ENCODE data around the gene CYLD.

Gene CYLD

GRCh38 chr16:50744881-50745280, 3.0 kb downstream of the CYLD start:
- Mint-ChIP-seq H3K36me3 (ENCODE audit: low read depth) (peaks cover 6% of the 10 kb centered on the region), H3K4me3 (peak overlapping the region in 2 of 3 experiments; percentile 80 to 96), H3K9me3 (no peaks in the 10 kb centered on the region), H3K4me1 (peaks cover 30% of the 10 kb centered on the region), H3K27ac (no peak overlapping the region), H3K27me3 (ENCODE audit: low read depth) (no peaks in the 10 kb centered on the region)
- TF ChIP-seq, protein P1, sequence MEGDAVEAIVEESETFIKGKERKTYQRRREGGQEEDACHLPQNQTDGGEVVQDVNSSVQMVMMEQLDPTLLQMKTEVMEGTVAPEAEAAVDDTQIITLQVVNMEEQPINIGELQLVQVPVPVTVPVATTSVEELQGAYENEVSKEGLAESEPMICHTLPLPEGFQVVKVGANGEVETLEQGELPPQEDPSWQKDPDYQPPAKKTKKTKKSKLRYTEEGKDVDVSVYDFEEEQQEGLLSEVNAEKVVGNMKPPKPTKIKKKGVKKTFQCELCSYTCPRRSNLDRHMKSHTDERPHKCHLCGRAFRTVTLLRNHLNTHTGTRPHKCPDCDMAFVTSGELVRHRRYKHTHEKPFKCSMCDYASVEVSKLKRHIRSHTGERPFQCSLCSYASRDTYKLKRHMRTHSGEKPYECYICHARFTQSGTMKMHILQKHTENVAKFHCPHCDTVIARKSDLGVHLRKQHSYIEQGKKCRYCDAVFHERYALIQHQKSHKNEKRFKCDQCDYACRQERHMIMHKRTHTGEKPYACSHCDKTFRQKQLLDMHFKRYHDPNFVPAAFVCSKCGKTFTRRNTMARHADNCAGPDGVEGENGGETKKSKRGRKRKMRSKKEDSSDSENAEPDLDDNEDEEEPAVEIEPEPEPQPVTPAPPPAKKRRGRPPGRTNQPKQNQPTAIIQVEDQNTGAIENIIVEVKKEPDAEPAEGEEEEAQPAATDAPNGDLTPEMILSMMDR (IDR thresholded peaks at IDR 0.05; ENCODE audit: unreplicated experiment in 3 of 3) = no peak

DNA sequence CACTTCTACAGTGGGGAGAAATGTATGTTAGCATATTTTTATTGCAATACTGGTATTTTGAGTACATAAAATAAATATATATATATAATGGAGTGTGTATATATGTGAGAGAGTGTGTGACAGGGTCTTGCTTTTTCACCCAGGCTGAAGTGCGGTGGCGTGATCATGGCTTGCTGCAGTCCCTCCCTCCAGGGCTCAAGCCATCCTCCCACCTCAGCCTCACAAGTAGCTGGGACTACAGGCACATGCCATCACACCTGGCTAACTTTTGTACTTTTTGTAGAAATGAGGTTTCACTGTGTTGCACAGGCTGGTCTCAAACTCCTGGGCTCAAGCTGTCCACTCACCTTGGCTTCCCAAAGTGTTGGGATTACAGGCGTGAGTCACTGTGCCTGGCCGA, 4.1 kb downstream of the CYLD start:
- Mint-ChIP-seq H3K36me3 (ENCODE audit: low read depth) (peaks cover 7% of the 10 kb centered on the region), H3K9me3 (no peaks in the 10 kb centered on the region), H3K4me3 (peak overlapping the region in 2 of 3 experiments; percentile 18 to 19), H3K27me3 (ENCODE audit: low read depth) (no peaks in the 10 kb centered on the region), H3K4me1 (peaks cover 30% of the 10 kb centered on the region), H3K27ac (no peak overlapping the region)
- TF ChIP-seq, protein P1 (IDR thresholded peaks at IDR 0.05; ENCODE audit: unreplicated experiment in 3 of 3) = no peak

DNA sequence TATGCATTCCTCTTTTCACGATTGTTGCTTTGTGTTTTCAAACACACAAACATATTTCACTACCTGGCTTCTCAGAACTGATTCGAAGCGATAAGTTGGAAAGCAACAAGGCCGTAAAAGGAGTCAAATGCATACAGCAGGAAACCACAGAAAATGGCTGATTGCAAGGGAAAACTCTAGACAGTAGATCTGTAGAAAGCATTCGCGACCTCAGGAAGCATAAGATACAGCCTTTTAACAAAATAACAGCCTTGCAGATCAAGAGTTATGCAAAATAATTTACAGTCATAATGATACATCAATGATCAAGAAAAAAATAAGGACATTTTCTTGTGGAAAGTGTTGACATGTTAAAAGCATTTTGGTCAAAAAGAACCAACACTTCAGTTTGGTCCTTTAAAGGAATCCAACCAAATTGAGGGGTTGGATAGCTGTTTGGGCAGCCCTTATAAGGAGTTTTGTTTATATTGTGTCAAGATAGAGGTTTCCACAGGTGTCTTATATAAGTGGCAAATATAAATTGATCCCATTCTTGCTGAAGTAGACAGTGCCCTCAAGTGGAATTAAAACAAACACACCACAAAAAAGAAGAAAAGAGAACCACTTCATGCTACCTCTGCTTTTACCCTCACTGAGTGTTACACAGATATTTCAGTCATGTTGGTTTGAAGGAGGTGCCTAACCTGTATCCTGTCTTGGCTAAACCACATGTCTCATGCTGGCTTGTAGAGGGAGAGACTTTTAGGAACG, 5.5 kb downstream of the CYLD start:
- Mint-ChIP-seq H3K27ac (no peak overlapping the region), H3K9me3 (no peaks in the 10 kb centered on the region), H3K4me1 (peaks cover 23% of the 10 kb centered on the region), H3K4me3 (no peak overlapping the region), H3K27me3 (ENCODE audit: low read depth) (no peaks in the 10 kb centered on the region), H3K36me3 (ENCODE audit: low read depth) (peaks cover 7% of the 10 kb centered on the region)
- TF ChIP-seq, protein P1 (IDR thresholded peaks at IDR 0.05; ENCODE audit: unreplicated experiment in 3 of 3) = peak in 2 of 3 experiments; percentile 8 to 47

GRCh38 chr16:50751528-50751927, 9.6 kb downstream of the CYLD start:
- peaks cover 38% of the 10 kb centered on the region for H3K36me3 Mint-ChIP-seq (ENCODE audit: low read depth)
- no peak overlapping the region for H3K4me3 Mint-ChIP-seq
- H3K9me3 Mint-ChIP-seq = no peaks in the 10 kb centered on the region
- H3K27me3 Mint-ChIP-seq (ENCODE audit: low read depth) = no peaks in the 10 kb centered on the region
- TF ChIP-seq, protein P1 (IDR thresholded peaks at IDR 0.05; ENCODE audit: unreplicated experiment in 3 of 3) = no peak
- no peak overlapping the region for H3K27ac Mint-ChIP-seq
- H3K4me1 Mint-ChIP-seq = peaks cover 4% of the 10 kb centered on the region

DNA sequence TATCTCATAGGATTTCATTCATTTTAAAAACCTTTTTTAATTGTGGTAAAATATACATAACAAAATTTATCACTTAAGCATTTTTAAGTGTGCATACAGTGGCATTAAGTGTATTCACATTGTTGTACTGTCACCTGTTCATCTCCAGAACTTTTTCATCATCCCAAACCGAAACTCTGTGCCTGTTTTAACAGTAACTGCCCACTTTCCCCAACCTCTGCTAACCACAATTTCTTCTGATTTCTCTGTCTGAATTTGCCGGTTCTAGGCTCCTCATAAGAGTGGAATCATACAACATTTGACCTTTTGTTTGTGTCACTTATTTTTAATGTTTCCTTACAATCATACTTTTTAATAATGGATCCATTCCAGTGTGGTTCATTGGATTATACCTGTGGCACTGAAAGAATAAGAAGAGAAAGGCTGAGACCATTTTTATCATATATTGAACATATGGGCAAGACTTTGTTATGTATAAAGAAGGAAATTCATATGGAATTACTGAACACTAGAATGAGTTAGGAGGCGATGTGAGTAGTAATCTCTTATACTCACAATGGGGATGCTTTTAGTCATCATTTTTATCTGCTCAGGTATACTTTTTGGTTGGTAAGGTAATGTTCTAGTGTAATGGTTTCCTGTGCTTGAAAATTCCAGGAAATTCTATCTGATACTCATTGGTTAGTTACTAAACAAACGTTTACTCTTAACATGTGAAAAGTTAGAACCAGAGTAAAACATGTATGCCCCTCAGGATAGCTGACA, 10.8 kb downstream of the CYLD start:
- TF ChIP-seq, protein P1 (IDR thresholded peaks at IDR 0.05; ENCODE audit: unreplicated experiment in 3 of 3) = no peak
- Mint-ChIP-seq H3K4me1 (peaks cover 2% of the 10 kb centered on the region), H3K36me3 (ENCODE audit: low read depth) (peaks cover 38% of the 10 kb centered on the region), H3K27ac (no peak overlapping the region), H3K9me3 (no peaks in the 10 kb centered on the region), H3K27me3 (ENCODE audit: low read depth) (no peaks in the 10 kb centered on the region), H3K4me3 (no peak overlapping the region)
